Measurements from ENCODE around the gene PARD3.

Gene PARD3

DNA sequence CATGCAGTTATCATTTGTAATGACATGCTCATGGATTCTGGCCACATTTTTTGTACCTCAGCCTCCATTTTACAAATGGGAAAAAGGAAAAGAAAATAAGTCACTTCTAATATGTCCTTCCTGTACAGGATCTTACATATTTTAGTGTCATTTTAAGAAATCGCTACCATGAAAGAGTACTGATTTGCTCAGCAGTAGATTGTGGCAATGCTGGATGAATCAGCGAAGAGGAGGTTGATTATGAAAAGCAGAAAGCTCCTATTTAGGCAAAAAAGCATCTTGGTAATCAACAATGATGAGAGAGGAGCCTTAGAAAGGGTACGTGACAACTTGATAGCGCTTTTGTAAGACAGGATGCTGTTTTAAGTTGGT is 522.9 kb downstream of the PARD3 start:
- no peak overlapping the region for H3K4me3 ChIP-seq (ENCODE audit: low read length)
- no peaks in the 10 kb centered on the region for H3K36me3 ChIP-seq (ENCODE audit: control insufficient read depth, low read length)
- H3K9me2 ChIP-seq (replicated peaks; ENCODE audit: control insufficient read depth, low read length): no peaks in the 10 kb centered on the region
- no peaks in the 10 kb centered on the region for H3K4me1 ChIP-seq (ENCODE audit: control insufficient read depth, low read length)
- H4K20me1 ChIP-seq (ENCODE audit: control insufficient read depth, insufficient read depth, low read depth, low read length): no peaks in the 10 kb centered on the region
- H3F3A ChIP-seq (ENCODE audit: control insufficient read depth, insufficient read depth): no peaks in the 10 kb centered on the region
- no peak overlapping the region for H3K4me2 ChIP-seq (ENCODE audit: low read length)
- no peaks in the 10 kb centered on the region for H3K79me2 ChIP-seq (ENCODE audit: control insufficient read depth, low read length)
- H3K27ac ChIP-seq (ENCODE audit: low read depth, low read length): no peak overlapping the region
- TF ChIP-seq, protein P1, sequence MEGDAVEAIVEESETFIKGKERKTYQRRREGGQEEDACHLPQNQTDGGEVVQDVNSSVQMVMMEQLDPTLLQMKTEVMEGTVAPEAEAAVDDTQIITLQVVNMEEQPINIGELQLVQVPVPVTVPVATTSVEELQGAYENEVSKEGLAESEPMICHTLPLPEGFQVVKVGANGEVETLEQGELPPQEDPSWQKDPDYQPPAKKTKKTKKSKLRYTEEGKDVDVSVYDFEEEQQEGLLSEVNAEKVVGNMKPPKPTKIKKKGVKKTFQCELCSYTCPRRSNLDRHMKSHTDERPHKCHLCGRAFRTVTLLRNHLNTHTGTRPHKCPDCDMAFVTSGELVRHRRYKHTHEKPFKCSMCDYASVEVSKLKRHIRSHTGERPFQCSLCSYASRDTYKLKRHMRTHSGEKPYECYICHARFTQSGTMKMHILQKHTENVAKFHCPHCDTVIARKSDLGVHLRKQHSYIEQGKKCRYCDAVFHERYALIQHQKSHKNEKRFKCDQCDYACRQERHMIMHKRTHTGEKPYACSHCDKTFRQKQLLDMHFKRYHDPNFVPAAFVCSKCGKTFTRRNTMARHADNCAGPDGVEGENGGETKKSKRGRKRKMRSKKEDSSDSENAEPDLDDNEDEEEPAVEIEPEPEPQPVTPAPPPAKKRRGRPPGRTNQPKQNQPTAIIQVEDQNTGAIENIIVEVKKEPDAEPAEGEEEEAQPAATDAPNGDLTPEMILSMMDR (IDR thresholded peaks at IDR 0.05; ENCODE audit: low read depth, low read length, poor library complexity, severe bottlenecking): no peak
- no peak for TF ChIP-seq EZH2phosphoT487 (IDR thresholded peaks at IDR 0.05; ENCODE audit: borderline replicate concordance, low read length)
- H3K9me3 ChIP-seq (ENCODE audit: control insufficient read depth, insufficient read depth, low read length): no peaks in the 10 kb centered on the region
- 0 out of 2 replicates have a peak, but pooled peaks cover 2% of the 10 kb centered on the region for H3K27me3 ChIP-seq (ENCODE audit: control insufficient read depth, low read length)

DNA sequence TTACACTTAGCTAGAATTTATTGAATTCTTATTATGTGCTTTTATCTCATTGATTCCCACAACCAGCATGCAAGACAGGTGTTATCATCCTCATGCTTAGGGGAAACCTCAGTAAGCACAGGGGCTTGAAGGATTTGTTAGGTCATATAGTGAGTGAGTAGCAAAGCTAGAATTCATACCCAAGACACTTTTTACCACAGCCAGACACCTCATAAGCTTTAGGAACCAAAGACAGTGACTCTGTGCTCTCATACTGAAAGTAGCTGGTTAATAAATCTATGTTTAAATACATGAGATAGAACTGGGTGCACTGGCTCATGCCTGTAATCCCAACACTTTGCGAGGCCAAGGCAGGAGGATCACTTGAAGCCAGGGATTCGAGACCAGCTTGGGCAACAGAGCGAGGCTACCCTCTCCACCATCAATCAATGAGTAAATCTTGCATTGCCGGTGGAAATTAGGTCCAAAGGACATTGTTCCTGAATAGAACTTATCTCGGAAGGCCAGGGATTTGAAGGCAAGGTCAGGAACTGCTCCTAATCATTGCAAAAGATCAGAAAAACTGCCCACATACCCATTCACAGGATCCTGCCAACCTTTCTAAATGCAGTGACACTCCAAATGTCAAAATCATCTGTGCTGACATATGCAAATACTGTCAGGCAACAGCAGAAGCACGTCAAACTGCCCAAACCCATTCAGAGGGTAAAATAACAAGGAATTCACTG is 523.5 kb downstream of the PARD3 start:
- H3K27me3 ChIP-seq (ENCODE audit: control insufficient read depth, low read length): 0 out of 2 replicates have a peak, but pooled peaks cover 2% of the 10 kb centered on the region
- no peaks in the 10 kb centered on the region for H3K79me2 ChIP-seq (ENCODE audit: control insufficient read depth, low read length)
- H3F3A ChIP-seq (ENCODE audit: control insufficient read depth, insufficient read depth): no peaks in the 10 kb centered on the region
- H3K27ac ChIP-seq (ENCODE audit: low read depth, low read length): no peak overlapping the region
- TF ChIP-seq EZH2phosphoT487 (IDR thresholded peaks at IDR 0.05; ENCODE audit: borderline replicate concordance, low read length): no peak
- TF ChIP-seq, protein P1 (IDR thresholded peaks at IDR 0.05; ENCODE audit: low read depth, low read length, poor library complexity, severe bottlenecking): no peak
- no peaks in the 10 kb centered on the region for H3K36me3 ChIP-seq (ENCODE audit: control insufficient read depth, low read length)
- H3K4me1 ChIP-seq (ENCODE audit: control insufficient read depth, low read length): no peaks in the 10 kb centered on the region
- no peak overlapping the region for H3K4me3 ChIP-seq (ENCODE audit: low read length)
- H3K4me2 ChIP-seq (ENCODE audit: low read length): no peak overlapping the region
- no peaks in the 10 kb centered on the region for H4K20me1 ChIP-seq (ENCODE audit: control insufficient read depth, insufficient read depth, low read depth, low read length)
- no peaks in the 10 kb centered on the region for H3K9me2 ChIP-seq (replicated peaks; ENCODE audit: control insufficient read depth, low read length)
- no peaks in the 10 kb centered on the region for H3K9me3 ChIP-seq (ENCODE audit: control insufficient read depth, insufficient read depth, low read length)

DNA sequence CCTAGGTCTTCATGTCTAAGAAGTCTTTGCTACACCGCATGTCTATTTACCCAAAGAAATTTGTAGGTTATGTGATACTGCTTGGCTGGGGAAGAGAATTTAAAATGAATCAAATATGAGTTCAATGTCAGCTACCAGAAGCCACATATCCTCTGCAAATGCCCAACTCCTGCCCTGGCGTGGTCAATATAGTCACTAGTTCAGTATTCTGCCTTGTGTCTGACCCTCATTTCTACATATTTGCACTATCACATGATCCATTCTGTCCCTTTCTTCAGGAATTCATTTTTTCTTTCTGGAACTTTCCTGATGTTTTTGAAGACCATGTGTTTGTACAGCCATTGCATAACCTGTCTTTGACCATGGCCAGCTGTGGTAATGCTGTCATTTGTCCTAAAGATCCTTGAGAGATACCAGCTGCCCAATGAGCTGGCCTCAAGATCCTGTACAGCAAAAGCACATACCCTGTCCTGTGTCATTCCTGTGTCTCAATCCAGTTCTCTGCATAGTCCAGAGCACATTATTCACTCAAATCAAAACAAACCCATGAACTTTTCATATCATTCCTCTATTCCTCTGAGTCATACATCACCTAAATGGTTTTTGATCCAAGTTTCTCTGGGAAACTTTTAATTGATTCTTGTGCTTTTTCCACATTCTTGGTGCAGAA is 524.5 kb downstream of the PARD3 start:
- TF ChIP-seq, protein P1 (IDR thresholded peaks at IDR 0.05; ENCODE audit: low read depth, low read length, poor library complexity, severe bottlenecking): no peak
- TF ChIP-seq EZH2phosphoT487 (IDR thresholded peaks at IDR 0.05; ENCODE audit: borderline replicate concordance, low read length): no peak
- Histone ChIP-seq H3K27me3 (ENCODE audit: control insufficient read depth, low read length) (0 out of 2 replicates have a peak, but pooled peaks cover 2% of the 10 kb centered on the region), H3K79me2 (ENCODE audit: control insufficient read depth, low read length) (no peaks in the 10 kb centered on the region), H3K4me2 (ENCODE audit: low read length) (no peak overlapping the region), H4K20me1 (ENCODE audit: control insufficient read depth, insufficient read depth, low read depth, low read length) (no peaks in the 10 kb centered on the region), H3K36me3 (ENCODE audit: control insufficient read depth, low read length) (no peaks in the 10 kb centered on the region), H3K4me1 (ENCODE audit: control insufficient read depth, low read length) (no peaks in the 10 kb centered on the region), H3K9me3 (ENCODE audit: control insufficient read depth, insufficient read depth, low read length) (no peaks in the 10 kb centered on the region), H3K9me2 (replicated peaks; ENCODE audit: control insufficient read depth, low read length) (no peaks in the 10 kb centered on the region), H3F3A (ENCODE audit: control insufficient read depth, insufficient read depth) (no peaks in the 10 kb centered on the region), H3K4me3 (ENCODE audit: low read length) (no peak overlapping the region), H3K27ac (ENCODE audit: low read depth, low read length) (no peak overlapping the region)
